Thoracic aorta (tissue), 2 donors: ENCODE measurements around the gene HOTAIR. TPM values are rescaled to one million over a fixed set of nuclear protein-coding genes. Genes with fewer than 3 reads are reported as not detected.

Experiments used
- ATAC-seq: fragments of 150-250 bp; one replicate; pipeline ENCODE4 v1.8.0; 2017; ENCODE audit warnings: low read depth; ENCODE audit not compliant: insufficient number of reproducible peaks, low FRiP score
- DNase-seq: peaks from one replicate; pipeline ENCODE4 v3.0.0-alpha.2; 2020; ENCODE audit warnings: low spot score
- H3K27ac ChIP-seq, 2 donors: fragments of 200-600 bp; sonication (generic); 1 replicate in 1 of 2; 2 replicates in 1 of 2; pipeline ENCODE4 v1.5.1; 2016; ENCODE audit warnings: mild to moderate bottlenecking in 2 of 2, moderate library complexity in 2 of 2
- H3K27me3 ChIP-seq: fragments of 200-600 bp; sonication (generic); replicated peaks from 2 replicates; pipeline ENCODE4 v1.6.0; 2016; ENCODE audit warnings: mild to moderate bottlenecking; ENCODE audit not compliant: insufficient read depth
- H3K36me3 ChIP-seq: fragments of 200-600 bp; sonication (generic); one replicate; pipeline ENCODE4 v1.5.1; 2016
- H3K4me1 ChIP-seq, 2 donors: fragments of 200-600 bp; sonication (generic); 1 replicate in 1 of 2; 2 replicates in 1 of 2; pipeline versions ENCODE4 v1.5.1 to v1.6.0; 2016; ENCODE audit warnings: low read depth in 2 of 2, mild to moderate bottlenecking in 1 of 2; ENCODE audit not compliant: control insufficient read depth in 1 of 2
- H3K4me3 ChIP-seq: fragments of 200-600 bp; sonication (generic); 2 replicates; pipeline ENCODE4 v1.5.1; 2016; ENCODE audit warnings: mild to moderate bottlenecking
- H3K9me3 ChIP-seq: fragments of 200-600 bp; sonication (generic); 2 replicates; pipeline ENCODE4 v1.5.1; 2016
- total RNA-seq, 2 donors: library from RNA; depleted of rRNA; stranded (reverse); fragments of >200 nt; gene quantifications; one replicate each; pipeline versions ENCODE4 v1.1.0 to v1.2.3, GENCODE V29; 2016
- TF ChIP-seq, protein P1 (sequence below): fragments of 200-600 bp; sonication (generic); IDR thresholded peaks from one replicate; pipeline ENCODE4 v1.5.1; 2019; ENCODE audit warnings: antibody characterized with exemption

Gene HOTAIR
- total RNA-seq, 2 donors from 2014 or later = not detected

DNA sequence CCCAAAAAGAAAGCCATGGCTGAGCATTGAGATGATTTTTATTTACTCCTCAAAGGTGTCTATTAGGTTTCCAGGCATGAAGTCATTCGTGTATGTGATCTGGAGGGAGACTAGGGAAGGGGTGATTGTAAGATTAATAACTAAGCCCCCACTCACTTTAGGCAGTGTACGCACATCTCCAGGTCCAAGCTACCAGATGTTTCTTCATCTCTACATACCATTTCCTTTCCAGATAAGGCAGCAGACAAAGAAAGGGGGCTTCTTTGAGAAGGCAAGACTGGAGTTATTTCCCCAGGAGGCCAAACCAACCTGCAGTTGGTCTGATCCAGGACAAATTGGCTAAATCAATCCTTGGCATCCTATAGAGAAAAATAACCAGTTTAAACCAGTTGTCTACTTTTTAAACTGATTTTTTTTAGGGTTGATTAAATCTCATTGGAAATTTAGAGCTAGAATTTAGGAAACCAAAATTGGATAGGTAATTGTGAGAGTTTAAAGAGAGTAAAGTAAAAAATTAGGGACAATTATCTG is 32.2 kb downstream of the HOTAIR start:
- Histone ChIP-seq H3K36me3 (no peaks in the 10 kb centered on the region), H3K4me3 (no peak overlapping the region), H3K27ac (no peak overlapping the region), H3K4me1 (peaks cover 0 to 14% of the 10 kb centered on the region in 2 donors), H3K9me3 (no peaks in the 10 kb centered on the region), H3K27me3 (peaks cover 56% of the 10 kb centered on the region)
- no peak for DNase-seq
- ATAC-seq = no peak
- TF ChIP-seq, protein P1, sequence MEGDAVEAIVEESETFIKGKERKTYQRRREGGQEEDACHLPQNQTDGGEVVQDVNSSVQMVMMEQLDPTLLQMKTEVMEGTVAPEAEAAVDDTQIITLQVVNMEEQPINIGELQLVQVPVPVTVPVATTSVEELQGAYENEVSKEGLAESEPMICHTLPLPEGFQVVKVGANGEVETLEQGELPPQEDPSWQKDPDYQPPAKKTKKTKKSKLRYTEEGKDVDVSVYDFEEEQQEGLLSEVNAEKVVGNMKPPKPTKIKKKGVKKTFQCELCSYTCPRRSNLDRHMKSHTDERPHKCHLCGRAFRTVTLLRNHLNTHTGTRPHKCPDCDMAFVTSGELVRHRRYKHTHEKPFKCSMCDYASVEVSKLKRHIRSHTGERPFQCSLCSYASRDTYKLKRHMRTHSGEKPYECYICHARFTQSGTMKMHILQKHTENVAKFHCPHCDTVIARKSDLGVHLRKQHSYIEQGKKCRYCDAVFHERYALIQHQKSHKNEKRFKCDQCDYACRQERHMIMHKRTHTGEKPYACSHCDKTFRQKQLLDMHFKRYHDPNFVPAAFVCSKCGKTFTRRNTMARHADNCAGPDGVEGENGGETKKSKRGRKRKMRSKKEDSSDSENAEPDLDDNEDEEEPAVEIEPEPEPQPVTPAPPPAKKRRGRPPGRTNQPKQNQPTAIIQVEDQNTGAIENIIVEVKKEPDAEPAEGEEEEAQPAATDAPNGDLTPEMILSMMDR = no peak

- H3K4me3 ChIP-seq = no peak overlapping the region
- peaks cover 64% of the 10 kb centered on the region for H3K27me3 ChIP-seq
- DNase-seq (no peak), ATAC-seq (no peak)
- peaks cover 0 to 14% of the 10 kb centered on the region in 2 donors for H3K4me1 ChIP-seq
- no peaks in the 10 kb centered on the region for H3K9me3 ChIP-seq
- H3K36me3 ChIP-seq = no peaks in the 10 kb centered on the region
- TF ChIP-seq, protein P1 = no peak
- H3K27ac ChIP-seq = no peak overlapping the region
These were observed 33.0 kb downstream of the HOTAIR start for GRCh38 chr12:53941750-53942149.

GRCh38 chr12:53941187-53941586 is 33.6 kb downstream of the HOTAIR start:
- H3K4me1 ChIP-seq = peaks cover 0 to 14% of the 10 kb centered on the region in 2 donors
- H3K27me3 ChIP-seq = peaks cover 69% of the 10 kb centered on the region
- DNase-seq (no peak), ATAC-seq (no peak)
- H3K27ac ChIP-seq = no peak overlapping the region
- no peak overlapping the region for H3K4me3 ChIP-seq
- TF ChIP-seq, protein P1 = no peak
- no peaks in the 10 kb centered on the region for H3K36me3 ChIP-seq
- no peaks in the 10 kb centered on the region for H3K9me3 ChIP-seq

DNA sequence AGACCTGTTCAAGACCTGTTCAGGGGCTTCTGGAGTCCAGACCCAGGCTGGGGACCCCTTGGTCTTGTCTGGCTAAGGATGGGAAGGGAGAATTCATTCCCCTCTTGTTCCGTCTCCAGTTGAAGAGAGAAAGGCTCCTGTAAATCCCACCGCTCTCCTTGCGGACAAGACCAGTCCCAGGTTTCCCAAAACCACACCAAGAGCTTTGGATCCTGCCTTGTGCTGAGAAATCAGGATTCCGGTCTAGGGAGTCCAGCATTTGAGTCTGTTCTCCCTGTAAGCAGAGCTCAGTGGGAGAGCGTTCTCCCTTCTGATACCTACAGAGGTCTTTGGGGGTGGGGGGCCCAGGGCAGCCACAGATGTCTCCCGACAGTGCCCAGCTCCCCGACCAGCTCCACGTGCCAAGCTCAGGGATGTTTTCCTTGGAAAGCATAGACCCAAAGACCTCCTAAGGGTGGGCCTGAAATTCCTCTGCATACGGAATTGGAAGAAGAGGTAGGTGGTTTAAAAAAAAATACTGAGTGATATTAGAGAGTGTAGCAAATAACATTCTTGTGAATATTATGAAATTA is 34.2 kb downstream of the HOTAIR start:
- Histone ChIP-seq H3K4me3 (no peak overlapping the region), H3K36me3 (no peaks in the 10 kb centered on the region), H3K9me3 (no peaks in the 10 kb centered on the region), H3K4me1 (peaks cover 0 to 19% of the 10 kb centered on the region in 2 donors), H3K27me3 (peaks cover 69% of the 10 kb centered on the region), H3K27ac (no peak overlapping the region)
- ATAC-seq (no peak), DNase-seq (no peak)
- TF ChIP-seq, protein P1 = no peak

DNA sequence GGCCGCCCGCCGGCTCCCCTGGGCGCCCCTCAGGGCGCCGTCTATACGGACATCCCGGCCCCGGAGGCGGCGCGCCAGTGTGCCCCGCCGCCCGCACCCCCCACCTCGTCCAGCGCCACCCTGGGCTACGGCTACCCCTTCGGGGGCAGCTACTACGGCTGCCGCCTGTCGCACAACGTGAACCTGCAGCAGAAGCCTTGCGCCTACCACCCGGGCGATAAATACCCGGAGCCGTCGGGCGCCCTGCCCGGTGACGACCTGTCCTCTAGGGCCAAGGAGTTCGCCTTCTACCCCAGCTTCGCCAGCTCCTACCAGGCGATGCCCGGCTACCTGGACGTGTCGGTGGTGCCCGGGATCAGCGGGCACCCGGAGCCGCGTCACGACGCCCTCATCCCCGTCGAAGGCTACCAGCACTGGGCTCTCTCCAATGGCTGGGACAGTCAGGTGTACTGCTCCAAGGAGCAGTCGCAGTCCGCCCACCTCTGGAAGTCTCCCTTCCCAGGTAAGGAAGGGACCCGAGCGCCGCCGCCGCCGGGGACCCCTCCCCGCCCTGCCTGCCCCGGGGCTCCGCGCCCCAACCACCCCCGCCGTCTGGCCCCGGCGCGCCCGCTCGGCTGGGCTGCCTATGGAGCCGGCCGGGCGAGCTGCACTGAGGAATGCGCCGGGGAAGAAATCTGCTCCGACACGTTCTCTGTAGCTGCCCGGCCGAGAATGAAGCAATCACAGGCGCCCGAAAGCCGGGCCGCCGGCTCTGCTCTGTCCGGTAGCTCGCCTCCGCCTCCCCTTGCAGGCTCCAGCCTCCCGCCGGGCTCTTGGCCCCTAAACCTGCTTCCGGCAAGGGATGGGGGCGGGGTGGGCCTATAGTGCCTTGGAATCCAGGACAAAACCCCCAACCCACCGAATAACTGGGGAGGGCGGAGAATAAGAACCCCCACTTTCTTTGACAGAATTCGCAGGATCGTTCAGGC is 35.3 kb downstream of the HOTAIR start:
- Histone ChIP-seq H3K27me3 (peaks cover 64% of the 10 kb centered on the region), H3K4me3 (no peak overlapping the region), H3K27ac (no peak overlapping the region), H3K36me3 (no peaks in the 10 kb centered on the region), H3K9me3 (no peaks in the 10 kb centered on the region), H3K4me1 (peaks cover 0 to 24% of the 10 kb centered on the region in 2 donors)
- ATAC-seq = no peak
- TF ChIP-seq, protein P1 = no peak
- no peak for DNase-seq
